Activated T-helper 17 cell treated with anti-CD3 and anti-CD28 coated beads, Interleukin-2, amount 50 U/mL, for 72 hours (primary cell): ENCODE measurements around the gene ATP9B. TPM values are rescaled to one million over a fixed set of nuclear protein-coding genes. Genes with fewer than 3 reads are reported as not detected.

Experiments
- ATAC-seq: fragments of 150-1000 bp; cut with Tn5 transposase; replicated peaks from 2 replicates; pipeline ENCODE4 v1.10.0; 2021; ENCODE audit warnings: mild to moderate bottlenecking, moderate library complexity
- H3K27ac Mint-ChIP-seq: one replicate; pipeline ENCODE4 v1.8.0; 2022; ENCODE audit warnings: mixed read lengths
- H3K27me3 Mint-ChIP-seq: one replicate; pipeline ENCODE4 v1.8.0; 2022; ENCODE audit warnings: mixed read lengths
- H3K36me3 Mint-ChIP-seq: one replicate; pipeline ENCODE4 v1.8.0; 2022; ENCODE audit warnings: low read depth, mild to moderate bottlenecking, mixed read lengths
- H3K4me1 Mint-ChIP-seq: one replicate; pipeline ENCODE4 v1.8.0; 2022; ENCODE audit warnings: mixed read lengths
- H3K4me3 Mint-ChIP-seq: one replicate; pipeline ENCODE4 v1.8.0; 2022; ENCODE audit warnings: mild to moderate bottlenecking, mixed read lengths
- H3K9me3 Mint-ChIP-seq: one replicate; pipeline ENCODE4 v1.8.0; 2022; ENCODE audit warnings: mixed read lengths
- total RNA-seq, 2 donors: library from RNA; stranded (reverse); gene quantifications; one replicate each; pipeline ENCODE4 v1.2.3, GENCODE V29; 2022

The ATP9B gene
- 10 to 100 TPM; 23.3 to 29.4 TPM for total RNA-seq

- Mint-ChIP-seq H3K27ac (peak within 1 kb of the TSS; percentile 90), H3K4me1 (peaks cover 28% of the 10 kb centered on the region), H3K4me3 (peak within 1 kb of the TSS; percentile 84), H3K9me3 (peaks cover 21% of the 10 kb centered on the region), H3K27me3 (peaks cover 15% of the 10 kb centered on the region), H3K36me3 (peaks cover 7% of the 10 kb centered on the region)
- peak; percentile 87 for ATAC-seq
These were observed at the start of gene ATP9B for GRCh38 chr18:79068937-79069716. Gene ATP9B, plus strand, starts transcription at chr18:79069394. Its CDS starts 17 bp downstream, at chr18:79069411.

GRCh38 chr18:79019881-79020280, 49.3 kb upstream of the ATP9B start:
- Mint-ChIP-seq H3K4me3 (no peak overlapping the region), H3K9me3 (no peaks in the 10 kb centered on the region), H3K27me3 (peaks cover 19% of the 10 kb centered on the region), H3K4me1 (no peaks in the 10 kb centered on the region), H3K27ac (no peak overlapping the region), H3K36me3 (no peaks in the 10 kb centered on the region)
- no peak for ATAC-seq

GRCh38 chr18:79022603-79023002, 46.6 kb upstream of the ATP9B start:
- Mint-ChIP-seq H3K27ac (no peak overlapping the region), H3K36me3 (no peaks in the 10 kb centered on the region), H3K27me3 (peaks cover 14% of the 10 kb centered on the region), H3K4me1 (no peaks in the 10 kb centered on the region), H3K4me3 (no peak overlapping the region), H3K9me3 (peaks cover 1% of the 10 kb centered on the region)
- no peak for ATAC-seq

GRCh38 chr18:79026491-79026890, 42.7 kb upstream of the ATP9B start:
- no peak for ATAC-seq
- Mint-ChIP-seq H3K4me3 (no peak overlapping the region), H3K36me3 (no peaks in the 10 kb centered on the region), H3K4me1 (no peaks in the 10 kb centered on the region), H3K27me3 (peaks cover 6% of the 10 kb centered on the region), H3K9me3 (peaks cover 9% of the 10 kb centered on the region), H3K27ac (no peak overlapping the region)

GRCh38 chr18:79030680-79031079, 38.5 kb upstream of the ATP9B start:
- Mint-ChIP-seq H3K4me1 (no peaks in the 10 kb centered on the region), H3K27ac (no peak overlapping the region), H3K27me3 (peaks cover 8% of the 10 kb centered on the region), H3K9me3 (peaks cover 9% of the 10 kb centered on the region), H3K4me3 (no peak overlapping the region), H3K36me3 (no peaks in the 10 kb centered on the region)
- ATAC-seq, result no peak

GRCh38 chr18:79042276-79042675, 26.9 kb upstream of the ATP9B start:
- H3K9me3 Mint-ChIP-seq, result peaks cover 5% of the 10 kb centered on the region
- ATAC-seq, result no peak
- H3K4me3 Mint-ChIP-seq, result no peak overlapping the region
- H3K27ac Mint-ChIP-seq, result no peak overlapping the region
- H3K36me3 Mint-ChIP-seq, result no peaks in the 10 kb centered on the region
- no peaks in the 10 kb centered on the region for H3K4me1 Mint-ChIP-seq
- peaks cover 9% of the 10 kb centered on the region for H3K27me3 Mint-ChIP-seq

GRCh38 chr18:79043288-79043687, 25.9 kb upstream of the ATP9B start:
- Mint-ChIP-seq H3K36me3 (no peaks in the 10 kb centered on the region), H3K27me3 (peaks cover 9% of the 10 kb centered on the region), H3K4me1 (no peaks in the 10 kb centered on the region), H3K4me3 (no peak overlapping the region), H3K27ac (no peak overlapping the region), H3K9me3 (peaks cover 5% of the 10 kb centered on the region)
- no peak for ATAC-seq

- H3K9me3 Mint-ChIP-seq, result no peaks in the 10 kb centered on the region
- H3K27me3 Mint-ChIP-seq, result peaks cover 2% of the 10 kb centered on the region
- no peaks in the 10 kb centered on the region for H3K36me3 Mint-ChIP-seq
- no peak overlapping the region for H3K4me3 Mint-ChIP-seq
- no peak for ATAC-seq
- H3K27ac Mint-ChIP-seq, result no peak overlapping the region
- no peaks in the 10 kb centered on the region for H3K4me1 Mint-ChIP-seq
These were observed 22.7 kb upstream of the ATP9B start for GRCh38 chr18:79046522-79046921.

GRCh38 chr18:79047556-79048244, 21.5 kb upstream of the ATP9B start:
- H3K4me3 Mint-ChIP-seq, result no peak overlapping the region
- peak; percentile 43 for ATAC-seq
- H3K27ac Mint-ChIP-seq, result no peak overlapping the region
- H3K36me3 Mint-ChIP-seq, result no peaks in the 10 kb centered on the region
- peaks cover 7% of the 10 kb centered on the region for H3K27me3 Mint-ChIP-seq
- H3K9me3 Mint-ChIP-seq, result no peaks in the 10 kb centered on the region
- H3K4me1 Mint-ChIP-seq, result no peaks in the 10 kb centered on the region

GRCh38 chr18:79048245-79048632, 21.0 kb upstream of the ATP9B start:
- Mint-ChIP-seq H3K4me3 (no peak overlapping the region), H3K36me3 (no peaks in the 10 kb centered on the region), H3K4me1 (no peaks in the 10 kb centered on the region), H3K27me3 (peaks cover 9% of the 10 kb centered on the region), H3K27ac (no peak overlapping the region), H3K9me3 (no peaks in the 10 kb centered on the region)
- no peak for ATAC-seq

- no peaks in the 10 kb centered on the region for H3K4me1 Mint-ChIP-seq
- H3K4me3 Mint-ChIP-seq, result no peak overlapping the region
- no peaks in the 10 kb centered on the region for H3K9me3 Mint-ChIP-seq
- H3K36me3 Mint-ChIP-seq, result no peaks in the 10 kb centered on the region
- peaks cover 11% of the 10 kb centered on the region for H3K27me3 Mint-ChIP-seq
- H3K27ac Mint-ChIP-seq, result no peak overlapping the region
- ATAC-seq, result no peak
These were observed 19.7 kb upstream of the ATP9B start for GRCh38 chr18:79049506-79049905.

GRCh38 chr18:79050005-79050404, 19.2 kb upstream of the ATP9B start:
- H3K4me1 Mint-ChIP-seq, result no peaks in the 10 kb centered on the region

GRCh38 chr18:79056827-79057367, 12.3 kb upstream of the ATP9B start:
- H3K27me3 Mint-ChIP-seq, result peaks cover 15% of the 10 kb centered on the region
- no peak overlapping the region for H3K27ac Mint-ChIP-seq
- H3K4me3 Mint-ChIP-seq, result no peak overlapping the region
- no peaks in the 10 kb centered on the region for H3K36me3 Mint-ChIP-seq
- no peak for ATAC-seq
- no peaks in the 10 kb centered on the region for H3K9me3 Mint-ChIP-seq
- no peaks in the 10 kb centered on the region for H3K4me1 Mint-ChIP-seq

More at GRCh38 chr18:79050005-79050404, 19.2 kb upstream of the ATP9B start:
- ATAC-seq, result no peak
- Mint-ChIP-seq H3K4me3 (no peak overlapping the region), H3K27ac (no peak overlapping the region), H3K9me3 (no peaks in the 10 kb centered on the region), H3K27me3 (peaks cover 12% of the 10 kb centered on the region), H3K36me3 (no peaks in the 10 kb centered on the region)

- Mint-ChIP-seq H3K9me3 (no peaks in the 10 kb centered on the region), H3K27ac (no peak overlapping the region), H3K4me3 (no peak overlapping the region), H3K36me3 (no peaks in the 10 kb centered on the region), H3K4me1 (no peaks in the 10 kb centered on the region), H3K27me3 (peaks cover 10% of the 10 kb centered on the region)
- no peak for ATAC-seq
These were observed 11.2 kb upstream of the ATP9B start for GRCh38 chr18:79058007-79058406.

GRCh38 chr18:79062806-79063205, 6.4 kb upstream of the ATP9B start:
- peaks cover 18% of the 10 kb centered on the region for H3K27me3 Mint-ChIP-seq
- H3K27ac Mint-ChIP-seq, result no peak overlapping the region
- H3K4me3 Mint-ChIP-seq, result no peak overlapping the region
- no peak for ATAC-seq
- no peaks in the 10 kb centered on the region for H3K36me3 Mint-ChIP-seq
- peaks cover 21% of the 10 kb centered on the region for H3K9me3 Mint-ChIP-seq
- H3K4me1 Mint-ChIP-seq, result peaks cover 13% of the 10 kb centered on the region
